Measurements from ENCODE around the gene CACNA1E. TPM values are rescaled to one million over a fixed set of nuclear protein-coding genes. Genes with fewer than 3 reads are reported as not detected.

Gene CACNA1E
- total and polyA plus RNA-seq, 2 donors (not counting 1 experiment from before 2014, with no cell fraction given) = 0.37 to 0.40 TPM

- CTCF ChIA-PET = no interaction called here
- Histone ChIP-seq H4K20me1 (ENCODE audit: control insufficient read depth, insufficient read depth, low read length, poor library complexity, severe bottlenecking) (no peaks in the 10 kb centered on the region), H3K9me3 (ENCODE audit: control extremely low read depth in 1 of 3, control insufficient read depth in 2 of 3, insufficient read depth in 1 of 3, low read length in 2 of 3) (peaks cover 0 to 6% (median 0%) of the 10 kb centered on the region in 3 donors), H3K4me1 (ENCODE audit: control insufficient read depth in 2 of 2, insufficient read depth in 2 of 2, low read length in 2 of 2) (no peaks in the 10 kb centered on the region), H3K27me3 (replicated peaks in 1 of 4; ENCODE audit: control extremely low read depth in 1 of 4, control insufficient read depth in 3 of 4, insufficient read depth in 4 of 4, low read length in 3 of 4) (no peaks in the 10 kb centered on the region), H3K4me2 (replicated peaks; ENCODE audit: low read depth, low read length, poor library complexity, severe bottlenecking) (no peak overlapping the region), H3K27ac (ENCODE audit: low read length in 2 of 2) (no peak overlapping the region), H2AFZ (ENCODE audit: insufficient read depth, low read depth, low read length, poor library complexity, severe bottlenecking) (no peak overlapping the region), H3K4me3 (ENCODE audit: control extremely low read depth in 1 of 5, extremely low read depth in 1 of 5, insufficient read depth in 1 of 5, low read depth in 2 of 5, low read length in 4 of 5) (no peak overlapping the region), H3K9ac (ENCODE audit: low read length) (no peak overlapping the region), H3K36me3 (replicated peaks in 1 of 2; ENCODE audit: control extremely low read depth in 1 of 2, control insufficient read depth in 1 of 2, extremely low read depth in 1 of 2, insufficient read depth in 2 of 2, low read length in 1 of 2) (no peaks in the 10 kb centered on the region), H3K79me2 (ENCODE audit: control insufficient read depth, insufficient read depth, low read length) (no peaks in the 10 kb centered on the region)
- no peak for ATAC-seq (ENCODE audit: low read depth)
- WGBS (ENCODE audit: insufficient coverage) = 67% methylated on average over 4 of the region's 4 CpGs
- Mint-ChIP-seq H3K27ac (no peak overlapping the region), H3K4me3 (no peak overlapping the region), H3K9me3 (ENCODE audit: insufficient read depth) (no peaks in the 10 kb centered on the region), H3K27me3 (peaks cover 24% of the 10 kb centered on the region), H3K4me1 (no peaks in the 10 kb centered on the region)
- intact Hi-C loops (cut with micrococcal nuclease) = no loop called here
- TF ChIP-seq EZH2 (IDR thresholded peaks at IDR 0.05; ENCODE audit: borderline replicate concordance, insufficient read depth, low read depth, low read length, poor library complexity, severe bottlenecking) = no peak
- TF ChIP-seq, protein P1, sequence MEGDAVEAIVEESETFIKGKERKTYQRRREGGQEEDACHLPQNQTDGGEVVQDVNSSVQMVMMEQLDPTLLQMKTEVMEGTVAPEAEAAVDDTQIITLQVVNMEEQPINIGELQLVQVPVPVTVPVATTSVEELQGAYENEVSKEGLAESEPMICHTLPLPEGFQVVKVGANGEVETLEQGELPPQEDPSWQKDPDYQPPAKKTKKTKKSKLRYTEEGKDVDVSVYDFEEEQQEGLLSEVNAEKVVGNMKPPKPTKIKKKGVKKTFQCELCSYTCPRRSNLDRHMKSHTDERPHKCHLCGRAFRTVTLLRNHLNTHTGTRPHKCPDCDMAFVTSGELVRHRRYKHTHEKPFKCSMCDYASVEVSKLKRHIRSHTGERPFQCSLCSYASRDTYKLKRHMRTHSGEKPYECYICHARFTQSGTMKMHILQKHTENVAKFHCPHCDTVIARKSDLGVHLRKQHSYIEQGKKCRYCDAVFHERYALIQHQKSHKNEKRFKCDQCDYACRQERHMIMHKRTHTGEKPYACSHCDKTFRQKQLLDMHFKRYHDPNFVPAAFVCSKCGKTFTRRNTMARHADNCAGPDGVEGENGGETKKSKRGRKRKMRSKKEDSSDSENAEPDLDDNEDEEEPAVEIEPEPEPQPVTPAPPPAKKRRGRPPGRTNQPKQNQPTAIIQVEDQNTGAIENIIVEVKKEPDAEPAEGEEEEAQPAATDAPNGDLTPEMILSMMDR (IDR thresholded peaks at IDR 0.05) = no peak
- no peak for DNase-seq
- POLR2A ChIA-PET = no interaction called here
Measured at GRCh38 chr1:181451661-181452230, 31.6 kb upstream of the CACNA1E start.

GRCh38 chr1:181452746-181453145 lies 30.6 kb upstream of the CACNA1E start:
- no peaks in the 10 kb centered on the region for H3K4me1 Mint-ChIP-seq
- DNase-seq (no peak), ATAC-seq (ENCODE audit: low read depth) (no peak)
- intact Hi-C loops (cut with micrococcal nuclease) = no loop called here
- TF ChIP-seq, protein P1 (IDR thresholded peaks at IDR 0.05) = no peak
- TF ChIP-seq EZH2 (IDR thresholded peaks at IDR 0.05; ENCODE audit: borderline replicate concordance, insufficient read depth, low read depth, low read length, poor library complexity, severe bottlenecking) = no peak
- no peak overlapping the region for H3K4me3 ChIP-seq (ENCODE audit: control extremely low read depth in 1 of 5, extremely low read depth in 1 of 5, insufficient read depth in 1 of 5, low read depth in 2 of 5, low read length in 4 of 5)
- ChIA-PET CTCF (no interaction called here), POLR2A (no interaction called here)
- H3K9ac ChIP-seq (ENCODE audit: low read length) = no peak overlapping the region
- H3K27me3 Mint-ChIP-seq = peaks cover 26% of the 10 kb centered on the region
- 90% methylated on average over 2 of the region's 3 CpGs for WGBS (ENCODE audit: insufficient coverage)
- H3K4me3 Mint-ChIP-seq = no peak overlapping the region
- no peak overlapping the region for H3K27ac Mint-ChIP-seq
- H3K36me3 ChIP-seq (replicated peaks in 1 of 2; ENCODE audit: control extremely low read depth in 1 of 2, control insufficient read depth in 1 of 2, extremely low read depth in 1 of 2, insufficient read depth in 2 of 2, low read length in 1 of 2) = no peaks in the 10 kb centered on the region
- H3K9me3 ChIP-seq (ENCODE audit: control extremely low read depth in 1 of 3, control insufficient read depth in 2 of 3, insufficient read depth in 1 of 3, low read length in 2 of 3) = peaks cover 0 to 12% (median 5%) of the 10 kb centered on the region in 3 donors
- no peak overlapping the region for H2AFZ ChIP-seq (ENCODE audit: insufficient read depth, low read depth, low read length, poor library complexity, severe bottlenecking)
- no peaks in the 10 kb centered on the region for H4K20me1 ChIP-seq (ENCODE audit: control insufficient read depth, insufficient read depth, low read length, poor library complexity, severe bottlenecking)
- H3K27ac ChIP-seq (ENCODE audit: low read length in 2 of 2) = no peak overlapping the region
- H3K9me3 Mint-ChIP-seq (ENCODE audit: insufficient read depth) = peaks cover 1% of the 10 kb centered on the region
- no peak overlapping the region for H3K4me2 ChIP-seq (replicated peaks; ENCODE audit: low read depth, low read length, poor library complexity, severe bottlenecking)
- H3K79me2 ChIP-seq (ENCODE audit: control insufficient read depth, insufficient read depth, low read length) = no peaks in the 10 kb centered on the region
- no peaks in the 10 kb centered on the region for H3K4me1 ChIP-seq (ENCODE audit: control insufficient read depth in 2 of 2, insufficient read depth in 2 of 2, low read length in 2 of 2)
- no peaks in the 10 kb centered on the region for H3K27me3 ChIP-seq (replicated peaks in 1 of 4; ENCODE audit: control extremely low read depth in 1 of 4, control insufficient read depth in 3 of 4, insufficient read depth in 4 of 4, low read length in 3 of 4)
